ENCODE data around the gene ACTA1.
"Not testable (repeated sequence)": the region's sequence is repeated elsewhere in the genome, so short reads cannot be mapped to it uniquely, and the experiment has no call there.

ACTA1 gene

DNA sequence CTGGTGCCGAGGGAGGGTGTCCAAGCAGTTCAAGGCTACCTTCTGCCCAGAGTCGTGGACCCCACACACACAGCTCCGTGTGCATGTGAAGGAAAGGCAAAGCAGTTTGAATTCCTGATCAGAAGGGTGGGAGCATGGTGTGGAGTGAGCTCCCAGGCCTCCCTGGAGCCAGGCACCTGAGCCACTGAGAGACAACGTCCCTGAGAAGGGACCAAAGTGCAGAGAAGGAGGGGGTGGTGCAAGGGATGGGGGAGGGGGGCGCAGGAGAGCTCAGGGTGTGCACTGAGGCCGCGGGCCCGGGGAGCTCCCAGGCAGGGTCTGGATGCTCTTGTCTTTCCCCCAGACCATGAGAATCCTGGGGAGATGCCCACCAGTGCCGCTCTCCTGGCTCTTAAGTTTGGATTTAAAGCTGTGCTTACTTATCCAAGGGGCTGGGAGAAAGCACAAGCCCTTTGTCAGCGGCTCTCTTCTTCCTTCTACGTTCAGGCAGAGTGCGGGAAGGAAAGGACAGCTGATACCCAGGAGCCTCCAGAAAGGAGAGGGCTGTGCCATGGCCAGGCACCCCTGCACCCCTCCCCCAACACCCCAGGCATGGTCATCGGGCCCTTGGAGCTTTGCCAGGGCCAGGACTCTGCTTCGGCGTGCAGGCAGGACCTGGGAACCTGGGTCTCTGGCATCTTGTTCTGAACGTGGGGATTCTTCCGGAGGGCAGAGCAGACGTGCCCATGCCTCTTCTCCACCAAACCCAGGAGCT lies 24.1 kb downstream of the ACTA1 start:
- DNase-seq (ENCODE audit: low read depth) = no peak

- no peak for DNase-seq (ENCODE audit: low read depth)
These were observed 25.3 kb downstream of the ACTA1 start for GRCh38 chr1:229408458-229409037.

- DNase-seq (ENCODE audit: low read depth) = no peak
These were observed 26.5 kb downstream of the ACTA1 start for GRCh38 chr1:229407206-229408026.

GRCh38 chr1:229406798-229407197 lies 27.1 kb downstream of the ACTA1 start:
- DNase-seq (ENCODE audit: low read depth) = no peak

GRCh38 chr1:229403573-229403972 lies 30.3 kb downstream of the ACTA1 start:
- no peak for DNase-seq (ENCODE audit: low read depth)

DNA sequence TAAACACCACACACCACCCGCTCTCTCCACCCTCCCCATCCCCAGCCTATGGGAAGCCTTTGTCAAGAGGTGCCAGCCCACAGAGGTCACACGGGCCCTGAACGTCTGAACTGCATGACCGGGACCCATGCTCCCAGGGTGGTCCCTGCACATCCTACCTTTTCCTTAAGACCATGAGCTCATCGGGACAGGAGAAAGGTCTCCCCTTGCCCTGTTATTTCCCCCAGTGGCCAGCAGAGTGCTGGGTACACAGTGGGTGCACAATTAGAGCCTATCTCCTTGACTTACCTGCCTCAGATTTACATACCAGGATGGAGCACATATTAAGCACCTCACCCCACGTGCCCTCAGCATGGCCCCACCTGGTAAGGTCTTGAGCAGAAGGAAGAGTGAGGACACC lies 30.9 kb downstream of the ACTA1 start:
- no peak for DNase-seq (ENCODE audit: low read depth)

DNA sequence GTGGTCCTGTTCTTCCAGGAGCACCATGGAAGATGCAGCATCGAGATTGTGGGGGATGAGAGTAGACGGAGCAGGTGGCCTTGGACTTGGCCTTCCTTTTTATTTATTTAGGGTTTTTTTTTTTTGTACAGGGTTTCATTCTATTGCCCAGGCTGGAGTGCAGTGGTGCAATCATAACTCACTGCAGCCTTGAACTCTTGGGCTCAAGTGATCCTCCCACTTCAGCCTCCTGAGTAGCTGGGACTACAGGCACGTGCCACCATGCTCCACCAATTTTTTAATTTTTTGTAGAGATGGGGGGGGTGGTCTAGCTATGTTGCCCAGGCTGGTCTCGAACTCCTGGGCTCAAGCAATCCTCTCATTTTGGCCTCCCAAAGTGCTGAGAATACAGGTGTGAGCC lies 31.6 kb downstream of the ACTA1 start:
- DNase-seq (ENCODE audit: low read depth) = not testable (repeated sequence)

DNA sequence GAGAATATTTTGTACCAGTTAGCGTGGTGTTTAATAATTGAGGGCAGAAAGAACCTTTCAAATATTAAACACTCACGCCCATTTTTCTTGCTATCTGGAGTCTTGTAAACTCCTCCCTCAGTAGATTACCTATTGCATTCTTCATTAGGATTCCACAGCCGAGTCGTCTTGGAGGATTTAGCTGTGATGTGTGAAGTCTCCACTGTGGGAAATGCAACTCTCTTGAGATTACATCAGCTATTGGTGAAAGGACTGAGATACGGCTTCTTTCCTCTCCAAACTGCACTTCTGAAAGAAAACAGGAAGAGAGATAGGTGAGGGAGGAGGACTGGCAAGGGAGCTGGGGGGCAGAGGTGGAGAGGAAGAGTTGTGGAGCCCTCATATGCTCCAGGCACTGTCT lies 36.1 kb downstream of the ACTA1 start:
- DNase-seq (ENCODE audit: low read depth) = no peak

DNA sequence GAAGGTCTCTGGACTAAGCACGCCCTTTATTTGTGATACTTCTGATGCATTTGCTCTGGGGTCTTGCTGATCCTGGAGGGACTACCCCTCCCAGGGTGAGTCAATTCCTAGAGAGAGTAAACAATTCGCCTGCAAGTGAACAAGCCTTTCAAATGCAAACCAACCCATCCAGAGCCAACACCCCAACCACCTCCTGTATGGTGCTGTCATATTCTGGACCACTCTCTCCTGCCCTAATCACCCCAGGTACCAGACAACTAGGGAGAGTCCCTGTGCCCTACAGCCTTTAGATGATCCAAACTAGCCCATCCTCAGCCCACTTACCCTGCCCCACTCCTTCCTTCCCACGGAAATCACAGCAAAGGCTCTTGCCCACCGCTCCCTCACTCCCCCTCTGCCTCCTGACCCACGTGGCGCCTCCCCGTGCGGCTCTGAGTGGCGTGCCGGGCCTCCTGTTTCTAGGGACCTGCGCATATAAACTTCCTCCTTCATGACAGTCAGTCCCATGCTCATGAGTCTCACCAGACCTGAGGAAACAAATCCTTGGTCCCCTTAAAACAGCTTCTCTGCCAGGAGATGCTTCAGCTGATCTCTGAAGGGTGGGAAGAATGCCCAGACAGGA lies 37.2 kb downstream of the ACTA1 start:
- no peak for DNase-seq (ENCODE audit: low read depth)

GRCh38 chr1:229394517-229394916 lies 39.4 kb downstream of the ACTA1 start:
- DNase-seq (ENCODE audit: low read depth) = not testable (repeated sequence)

GRCh38 chr1:229392936-229393335 lies 41.0 kb downstream of the ACTA1 start:
- DNase-seq (ENCODE audit: low read depth) = no peak

DNA sequence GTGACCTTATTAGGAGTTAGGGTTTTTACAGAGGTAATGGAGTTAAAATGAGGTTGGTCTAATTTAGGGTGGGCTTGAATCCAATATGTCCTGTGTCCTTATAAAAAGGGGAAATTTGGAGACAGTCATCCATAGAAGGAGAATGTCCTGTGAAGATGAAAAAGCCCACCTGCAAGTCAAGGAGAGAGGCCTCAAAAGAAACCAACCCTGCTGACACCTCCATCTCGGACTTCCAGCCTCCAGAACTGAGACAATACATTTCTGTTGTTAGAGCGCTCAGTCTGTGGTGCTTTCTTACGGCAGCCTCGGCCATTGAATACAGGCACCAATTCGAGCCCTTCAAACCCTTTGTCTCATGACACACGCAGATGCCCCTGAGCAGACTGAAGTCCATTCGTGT lies 43.8 kb downstream of the ACTA1 start:
- DNase-seq (ENCODE audit: low read depth) = no peak

DNA sequence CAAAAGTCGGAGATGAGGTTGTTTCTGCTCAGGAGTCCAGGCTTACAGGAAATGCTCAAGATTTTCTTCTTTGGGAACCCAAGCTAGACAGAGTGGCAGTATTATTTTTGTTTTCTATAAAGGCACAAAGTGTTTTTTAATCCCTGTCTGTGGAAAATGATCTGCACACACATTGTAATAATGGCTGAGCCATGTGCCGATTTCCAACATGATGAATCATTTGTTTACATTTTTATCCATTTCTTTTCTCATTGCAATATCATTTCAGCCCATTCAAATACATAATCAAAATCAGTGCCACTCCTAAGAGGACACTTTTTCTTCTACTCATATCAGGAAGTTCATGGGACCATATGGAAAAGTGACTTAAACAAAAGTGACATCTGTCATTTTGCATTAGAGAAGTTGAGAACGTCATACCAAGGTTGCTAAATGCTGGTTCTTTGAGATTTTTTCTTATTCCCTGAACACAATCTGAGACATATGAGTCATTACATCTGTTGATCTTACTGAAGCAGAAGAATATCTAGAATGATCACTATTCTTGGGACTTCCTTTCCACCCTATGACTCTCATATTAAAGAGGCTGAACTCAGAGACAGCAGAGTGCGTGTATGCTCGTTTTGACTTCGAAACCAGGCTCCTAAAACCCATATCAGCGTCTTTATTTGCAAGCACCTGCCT lies 44.9 kb downstream of the ACTA1 start:
- no peak for DNase-seq (ENCODE audit: low read depth)

GRCh38 chr1:229385853-229386456 lies 47.9 kb downstream of the ACTA1 start:
- DNase-seq (ENCODE audit: low read depth) = no peak

DNA sequence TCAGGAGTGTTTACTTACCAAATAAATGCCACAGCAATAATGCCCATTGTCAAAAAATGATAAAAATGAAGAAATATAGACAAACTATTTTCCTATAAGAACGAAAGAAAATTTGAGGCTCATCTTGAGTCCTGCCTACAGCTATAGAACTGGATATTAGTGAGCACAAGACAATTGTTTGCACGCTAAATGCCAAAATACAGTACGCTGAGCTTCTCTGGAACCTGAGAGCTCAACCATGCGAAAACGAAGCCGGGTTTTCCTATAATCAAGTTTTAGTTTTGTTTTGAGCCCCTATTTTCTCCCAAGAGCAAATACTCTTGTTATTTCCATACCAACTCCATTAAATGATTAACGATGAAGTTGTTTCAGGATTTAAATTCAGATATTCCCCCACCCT lies 49.1 kb downstream of the ACTA1 start:
- DNase-seq (ENCODE audit: low read depth) = no peak

- DNase-seq (ENCODE audit: low read depth) = no peak
These were observed 49.9 kb downstream of the ACTA1 start for GRCh38 chr1:229383961-229384360.

DNA sequence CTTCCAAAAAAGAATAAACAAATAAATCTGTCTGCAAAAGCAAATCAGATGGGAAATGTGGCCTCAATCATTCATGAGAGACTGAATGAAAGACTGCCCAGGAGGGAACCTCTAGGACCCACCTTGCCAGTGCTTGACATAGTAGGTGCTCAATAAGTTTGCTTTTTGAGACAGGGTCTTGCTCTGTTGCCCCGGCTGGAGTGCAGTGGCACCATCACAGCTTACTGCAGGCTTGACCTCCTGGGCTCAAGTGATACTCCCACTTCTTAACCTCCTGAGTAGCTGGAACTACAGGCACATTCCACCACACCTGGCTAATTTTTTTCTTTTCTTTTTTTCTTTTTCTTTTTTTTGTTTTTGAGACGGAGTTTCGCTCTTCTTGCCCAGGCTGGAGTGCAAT lies 50.7 kb downstream of the ACTA1 start:
- DNase-seq (ENCODE audit: low read depth) = no peak

All from stimulated activated CD8-positive, alpha-beta memory T cell treated with anti-CD3 and anti-CD28 coated beads, Interleukin-12 subunit alpha, Interleukin-12 subunit beta, amount 100 ng/mL, for 4 hours (primary cell).